NCI-H1930 (cell line): ENCODE data around the gene KLHL21.
"Not testable (repeated sequence)": the region's sequence is repeated elsewhere in the genome, so short reads cannot be mapped to it uniquely, and the experiment has no call there.

ENCODE experiments used
- DNase-seq, 2 experiments: peaks; one replicate each; lab custom pipeline; 2025; lab: John Stamatoyannopoulos, UW

The KLHL21 gene

DNA sequence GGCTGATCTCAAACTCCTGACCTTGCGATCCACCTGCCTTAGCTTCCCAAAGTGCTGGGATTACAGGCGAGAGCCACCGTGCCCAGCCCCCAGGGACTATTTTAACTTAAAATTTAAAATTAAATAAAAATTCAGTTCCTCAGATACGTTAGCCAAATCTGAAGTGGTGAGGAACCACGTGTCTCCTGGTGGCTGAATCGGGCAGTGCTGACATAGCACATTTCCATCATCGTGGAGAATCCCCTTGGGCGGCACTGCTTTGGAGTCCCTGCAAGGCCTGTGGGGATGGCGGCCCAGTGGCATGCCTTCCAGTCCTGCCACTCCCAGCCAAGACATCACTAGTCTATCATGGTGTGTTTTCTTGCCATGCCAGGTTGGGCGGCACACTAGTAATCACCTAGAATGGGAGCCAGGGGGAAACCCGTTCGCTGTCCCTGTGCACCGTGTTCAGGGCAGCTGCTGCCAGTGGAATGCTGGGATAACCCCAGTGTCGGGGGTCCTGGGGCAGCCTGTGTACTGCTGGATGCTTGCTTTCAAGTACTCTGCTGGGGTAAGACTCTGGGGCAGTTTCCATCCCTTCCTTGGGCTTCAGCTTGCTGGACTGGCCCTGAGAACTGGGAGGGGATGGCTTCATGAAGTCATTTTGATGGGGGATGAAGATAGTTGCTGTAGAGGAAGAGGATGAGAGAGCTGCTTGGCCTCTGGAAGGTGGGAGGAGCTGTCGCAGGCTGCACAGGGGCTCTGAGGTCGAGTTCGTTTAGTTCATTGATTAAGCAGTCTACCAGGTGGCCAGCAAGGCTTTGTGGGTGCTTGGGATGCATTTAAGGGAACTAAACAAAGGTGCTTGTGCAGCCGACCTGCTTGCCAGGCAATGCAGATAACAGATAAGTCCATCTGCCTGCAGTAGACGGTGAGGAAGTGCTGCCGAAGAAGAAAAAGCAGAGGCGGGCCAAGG, 18.3 kb downstream of the KLHL21 start:
- DNase-seq = no peak

DNA sequence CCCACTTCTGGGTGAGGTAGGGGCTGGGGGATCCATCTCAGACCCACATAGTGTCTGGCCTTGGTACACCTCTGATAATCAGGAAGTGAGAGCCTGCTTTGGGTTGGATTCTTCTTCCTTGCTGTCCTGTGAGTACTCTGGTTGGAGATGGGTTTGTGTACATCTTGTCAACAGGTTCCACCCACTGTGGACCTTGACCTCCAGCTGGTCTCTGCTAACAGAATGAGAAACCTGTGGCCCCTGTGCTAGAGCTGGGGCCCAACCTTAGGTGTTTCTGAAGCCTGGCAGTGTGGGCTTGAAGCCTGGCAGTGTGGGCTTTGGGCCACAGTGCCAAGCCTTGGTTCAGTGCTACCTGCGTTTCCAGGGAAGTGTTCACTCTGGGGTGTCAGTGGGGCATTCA, 20.3 kb downstream of the KLHL21 start:
- DNase-seq = no peak

DNA sequence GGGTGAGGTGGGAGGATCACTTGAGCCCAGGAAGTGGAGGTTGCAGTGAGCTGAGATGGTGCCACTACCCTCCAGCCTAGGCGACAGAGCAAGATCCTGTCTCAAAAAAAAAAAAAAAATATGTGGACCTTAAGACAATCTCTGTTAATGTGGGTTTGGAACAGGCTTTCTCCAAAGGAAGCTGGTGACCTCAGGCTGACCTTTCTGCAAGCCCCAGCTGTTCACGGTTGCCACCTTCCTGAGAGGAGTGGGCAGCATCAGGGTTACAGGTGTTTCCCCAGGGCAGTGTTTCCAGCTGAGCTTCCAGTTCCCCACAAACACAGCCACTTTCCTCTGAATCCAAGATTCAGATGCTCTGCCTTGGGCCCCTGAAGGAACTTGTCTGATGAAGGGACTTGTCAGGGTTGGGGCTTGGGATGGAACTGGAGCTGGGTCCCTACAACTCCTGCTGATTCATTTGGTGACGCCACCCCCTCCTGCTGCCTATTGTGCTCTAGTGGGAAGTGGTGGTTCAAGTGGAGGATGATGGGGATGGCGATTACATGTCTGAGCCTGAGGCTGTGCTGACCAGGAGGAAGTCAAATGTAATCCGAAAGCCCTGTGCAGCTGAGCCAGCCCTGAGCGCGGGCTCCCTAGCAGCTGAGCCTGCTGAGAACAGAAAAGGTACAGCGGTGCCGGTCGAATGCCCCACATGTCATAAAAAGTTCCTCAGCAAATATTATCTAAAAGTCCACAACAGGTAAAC, 20.9 kb downstream of the KLHL21 start:
- DNase-seq = no peak

DNA sequence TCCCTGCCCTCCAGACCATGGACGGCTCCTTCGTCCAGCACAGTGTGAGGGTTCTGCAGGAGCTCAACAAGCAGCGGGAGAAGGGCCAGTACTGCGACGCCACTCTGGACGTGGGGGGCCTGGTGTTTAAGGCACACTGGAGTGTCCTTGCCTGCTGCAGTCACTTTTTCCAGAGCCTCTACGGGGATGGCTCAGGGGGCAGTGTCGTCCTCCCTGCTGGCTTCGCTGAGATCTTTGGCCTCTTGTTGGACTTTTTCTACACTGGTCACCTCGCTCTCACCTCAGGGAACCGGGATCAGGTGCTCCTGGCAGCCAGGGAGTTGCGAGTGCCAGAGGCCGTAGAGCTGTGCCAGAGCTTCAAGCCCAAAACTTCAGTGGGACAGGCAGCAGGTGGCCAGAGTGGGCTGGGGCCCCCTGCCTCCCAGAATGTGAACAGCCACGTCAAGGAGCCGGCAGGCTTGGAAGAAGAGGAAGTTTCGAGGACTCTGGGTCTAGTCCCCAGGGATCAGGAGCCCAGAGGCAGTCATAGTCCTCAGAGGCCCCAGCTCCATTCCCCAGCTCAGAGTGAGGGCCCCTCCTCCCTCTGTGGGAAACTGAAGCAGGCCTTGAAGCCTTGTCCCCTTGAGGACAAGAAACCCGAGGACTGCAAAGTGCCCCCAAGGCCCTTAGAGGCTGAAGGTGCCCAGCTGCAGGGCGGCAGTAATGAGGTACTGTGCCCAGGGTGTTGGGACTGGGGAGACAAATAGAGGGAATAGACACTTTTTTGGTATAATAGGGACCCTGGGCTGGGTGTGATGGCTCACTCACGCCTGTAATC, 21.9 kb downstream of the KLHL21 start:
- no peak for DNase-seq

DNA sequence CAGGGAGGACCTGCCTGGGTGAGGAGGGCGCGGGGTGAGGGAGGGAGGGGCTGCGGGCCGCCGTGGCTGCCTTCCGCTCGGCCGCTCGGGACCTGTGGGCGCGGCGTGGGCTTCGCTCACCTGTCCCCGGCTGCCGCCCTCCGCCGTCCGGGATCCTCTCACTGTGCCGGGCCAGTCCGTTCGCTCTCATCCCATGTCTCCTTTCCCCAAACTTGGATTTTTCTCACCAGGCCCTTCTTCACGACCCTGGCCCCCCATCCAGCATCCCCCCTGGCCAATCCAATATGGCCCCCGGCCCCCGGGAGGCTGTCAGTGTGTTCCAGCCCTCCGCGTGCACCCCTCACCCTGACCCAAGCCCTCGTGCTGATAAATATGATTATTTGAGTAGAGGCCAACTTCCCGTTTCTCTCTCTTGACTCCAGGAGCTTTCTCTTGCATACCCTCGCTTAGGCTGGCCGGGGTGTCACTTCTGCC, 22.5 kb downstream of the KLHL21 start:
- no peak for DNase-seq

DNA sequence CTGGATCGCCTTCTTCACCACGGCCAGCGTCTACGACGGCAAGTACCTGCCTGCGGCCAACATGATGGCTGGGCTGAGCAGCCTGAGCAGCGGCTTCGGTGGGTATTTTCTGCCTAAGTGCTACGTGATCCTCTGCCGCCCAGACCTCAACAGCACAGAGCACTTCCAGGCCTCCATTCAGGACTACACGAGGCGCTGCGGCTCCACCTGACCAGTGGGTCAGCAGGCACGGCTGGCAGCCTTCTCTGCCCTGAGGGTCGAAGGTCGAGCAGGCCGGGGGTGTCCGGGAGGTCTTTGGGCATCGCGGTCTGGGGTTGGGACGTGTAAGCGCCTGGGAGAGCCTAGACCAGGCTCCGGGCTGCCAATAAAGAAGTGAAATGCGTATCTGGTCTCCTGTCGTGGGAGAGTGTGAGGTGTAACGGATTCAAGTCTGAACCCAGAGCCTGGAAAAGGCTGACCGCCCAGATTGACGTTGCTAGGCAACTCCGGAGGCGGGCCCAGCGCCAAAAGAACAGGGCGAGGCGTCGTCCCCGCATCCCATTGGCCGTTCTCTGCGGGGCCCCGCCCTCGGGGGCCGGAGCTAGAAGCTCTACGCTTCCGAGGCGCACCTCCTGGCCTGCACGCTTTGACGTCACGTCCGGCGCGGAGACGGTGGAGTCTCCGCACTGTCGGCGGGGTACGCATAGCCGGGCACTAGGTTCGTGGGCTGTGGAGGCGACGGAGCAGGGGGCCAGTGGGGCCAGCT, 23.1 kb downstream of the KLHL21 start, which contains the start of gene ZBTB48:
Gene ZBTB48 (plus strand): TSS at position 621 of the 745 bp plus-strand sequence. CDS start 616 bp downstream, outside the sequence.
- DNase-seq = peak; percentile 94 to 96

DNA sequence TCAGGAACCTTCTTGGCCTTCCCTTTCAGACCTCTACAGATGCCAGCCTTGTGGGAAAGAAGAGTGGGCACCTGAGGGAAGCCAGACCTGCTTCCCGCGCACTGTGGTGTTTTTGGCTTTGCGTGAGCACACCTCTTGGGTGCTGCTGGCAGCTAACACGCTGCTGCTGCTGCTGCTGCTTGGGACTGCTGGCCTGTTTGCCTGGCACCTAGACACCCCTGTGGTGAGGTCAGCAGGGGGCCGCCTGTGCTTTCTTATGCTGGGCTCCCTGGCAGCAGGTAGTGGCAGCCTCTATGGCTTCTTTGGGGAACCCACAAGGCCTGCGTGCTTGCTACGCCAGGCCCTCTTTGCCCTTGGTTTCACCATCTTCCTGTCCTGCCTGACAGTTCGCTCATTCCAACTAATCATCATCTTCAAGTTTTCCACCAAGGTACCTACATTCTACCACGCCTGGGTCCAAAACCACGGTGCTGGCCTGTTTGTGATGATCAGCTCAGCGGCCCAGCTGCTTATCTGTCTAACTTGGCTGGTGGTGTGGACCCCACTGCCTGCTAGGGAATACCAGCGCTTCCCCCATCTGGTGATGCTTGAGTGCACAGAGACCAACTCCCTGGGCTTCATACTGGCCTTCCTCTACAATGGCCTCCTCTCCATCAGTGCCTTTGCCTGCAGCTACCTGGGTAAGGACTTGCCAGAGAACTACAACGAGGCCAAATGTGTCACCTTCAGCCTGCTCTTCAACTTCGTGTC, 23.9 kb downstream of the KLHL21 start:
- DNase-seq = no peak

DNA sequence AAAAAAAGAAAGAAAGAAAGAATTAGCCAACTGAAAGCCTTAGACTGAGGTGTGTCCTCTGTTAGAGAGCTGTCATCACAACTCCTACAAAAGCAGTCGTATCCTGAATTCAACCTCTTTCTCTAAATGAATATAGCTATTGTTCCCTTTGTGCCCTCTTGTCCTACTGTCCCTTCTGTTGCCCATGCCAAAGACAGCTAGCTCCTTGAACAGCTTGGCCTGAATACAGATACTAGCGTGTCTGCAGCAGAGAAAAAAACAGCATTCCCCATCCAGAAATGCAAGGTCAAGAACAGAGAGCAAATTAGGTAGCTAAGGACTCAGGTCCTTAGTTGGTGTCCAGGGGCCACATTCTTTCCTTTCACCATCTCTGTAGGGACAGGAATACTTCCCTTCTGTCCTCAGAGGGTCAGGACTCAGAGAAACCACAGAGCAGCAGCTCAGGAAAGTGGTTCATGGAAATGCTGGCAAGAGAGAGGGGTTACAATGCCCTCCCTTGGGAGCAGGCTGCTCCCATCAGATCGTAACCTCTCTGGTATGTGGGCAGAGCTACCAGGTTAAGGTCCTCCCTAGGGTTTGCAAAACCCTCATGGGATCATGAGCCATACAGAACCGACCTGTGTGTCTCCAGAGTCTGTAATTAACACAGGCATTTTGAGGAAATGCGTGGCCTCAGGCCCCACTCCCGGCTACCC, 24.7 kb downstream of the KLHL21 start:
- no peak for DNase-seq

DNA sequence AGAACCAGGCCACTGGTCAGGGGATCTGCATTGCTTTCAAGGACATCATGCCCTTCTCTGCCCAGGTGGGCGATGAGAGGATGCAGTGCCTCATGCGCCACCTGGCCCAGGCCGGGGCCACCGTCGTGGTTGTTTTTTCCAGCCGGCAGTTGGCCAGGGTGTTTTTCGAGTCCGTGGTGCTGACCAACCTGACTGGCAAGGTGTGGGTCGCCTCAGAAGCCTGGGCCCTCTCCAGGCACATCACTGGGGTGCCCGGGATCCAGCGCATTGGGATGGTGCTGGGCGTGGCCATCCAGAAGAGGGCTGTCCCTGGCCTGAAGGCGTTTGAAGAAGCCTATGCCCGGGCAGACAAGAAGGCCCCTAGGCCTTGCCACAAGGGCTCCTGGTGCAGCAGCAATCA, 27.9 kb downstream of the KLHL21 start:
- DNase-seq = no peak

DNA sequence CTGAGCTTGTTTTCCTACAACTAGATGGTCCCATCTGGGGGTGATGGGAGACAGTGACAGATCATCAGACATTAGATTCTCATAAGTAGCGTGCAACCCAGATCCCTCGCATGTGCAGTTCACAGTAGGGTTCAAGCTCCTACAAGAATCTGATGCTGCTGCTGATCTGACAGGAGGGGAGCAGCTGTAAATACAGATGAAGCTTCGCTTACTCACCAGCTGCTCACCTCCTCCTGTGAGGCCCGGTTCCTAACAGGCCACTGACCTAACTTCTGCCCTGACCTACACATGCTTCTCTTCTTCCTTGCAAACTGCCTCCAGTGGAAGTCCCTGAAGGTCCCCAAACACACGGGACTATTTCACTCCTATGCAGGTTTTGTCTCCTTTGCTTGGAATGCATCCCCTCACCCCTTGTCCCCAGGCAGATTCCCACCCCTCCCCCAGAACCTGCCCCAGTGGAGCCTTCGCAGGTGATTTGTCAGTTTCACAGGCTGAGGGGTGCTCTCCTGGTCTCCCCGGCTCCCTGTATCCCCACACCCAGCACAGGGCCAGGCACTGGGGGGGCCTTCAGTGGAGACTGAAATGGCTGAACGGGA, 28.5 kb downstream of the KLHL21 start:
- DNase-seq = no peak

DNA sequence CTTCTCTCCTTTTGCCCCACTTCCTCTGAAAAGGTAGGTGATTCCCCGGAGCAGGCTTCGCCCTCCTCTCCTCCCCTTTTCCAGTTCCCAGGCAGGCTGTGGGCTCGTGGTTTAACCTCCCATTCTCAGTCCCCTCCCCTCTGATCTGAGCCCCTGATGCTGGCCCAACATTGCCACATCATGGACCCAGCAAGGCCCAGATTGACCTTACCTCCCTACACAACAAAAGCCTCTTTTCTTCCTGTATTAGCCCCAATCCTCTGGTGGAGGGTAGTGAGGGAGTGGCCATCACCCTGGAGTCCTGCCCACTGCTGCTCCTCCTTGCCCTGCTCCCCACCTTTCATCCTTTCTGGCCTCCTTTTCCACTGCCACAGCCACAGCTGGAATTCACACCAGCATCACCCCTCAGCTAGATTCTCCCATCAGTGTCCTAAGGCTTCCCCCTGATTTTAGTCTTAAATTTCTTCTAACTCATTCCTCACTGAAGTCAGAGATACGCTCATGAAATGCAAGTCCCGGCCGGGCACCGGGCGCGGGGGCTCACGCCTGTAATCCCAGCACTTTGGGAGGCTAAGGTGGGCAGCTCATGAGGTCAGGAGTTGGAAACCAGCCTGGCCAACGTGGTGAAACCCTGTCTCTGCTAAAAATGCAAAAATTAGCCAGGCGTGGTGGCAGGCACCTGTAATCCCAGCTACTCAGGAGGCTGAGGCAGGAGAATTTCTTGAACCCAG, 29.9 kb downstream of the KLHL21 start:
- no peak for DNase-seq

DNA sequence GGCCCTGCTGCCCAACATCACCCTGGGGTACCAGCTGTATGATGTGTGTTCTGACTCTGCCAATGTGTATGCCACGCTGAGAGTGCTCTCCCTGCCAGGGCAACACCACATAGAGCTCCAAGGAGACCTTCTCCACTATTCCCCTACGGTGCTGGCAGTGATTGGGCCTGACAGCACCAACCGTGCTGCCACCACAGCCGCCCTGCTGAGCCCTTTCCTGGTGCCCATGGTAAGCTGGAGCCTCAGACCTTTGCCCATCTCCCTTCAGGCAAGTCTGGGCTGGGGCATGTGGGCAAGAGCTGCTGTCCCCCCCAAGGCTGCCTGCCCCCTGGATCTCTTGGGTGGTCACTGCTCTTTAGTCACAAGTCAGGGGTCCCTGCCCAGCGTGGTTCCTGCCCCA, 31.7 kb downstream of the KLHL21 start:
- no peak for DNase-seq

DNA sequence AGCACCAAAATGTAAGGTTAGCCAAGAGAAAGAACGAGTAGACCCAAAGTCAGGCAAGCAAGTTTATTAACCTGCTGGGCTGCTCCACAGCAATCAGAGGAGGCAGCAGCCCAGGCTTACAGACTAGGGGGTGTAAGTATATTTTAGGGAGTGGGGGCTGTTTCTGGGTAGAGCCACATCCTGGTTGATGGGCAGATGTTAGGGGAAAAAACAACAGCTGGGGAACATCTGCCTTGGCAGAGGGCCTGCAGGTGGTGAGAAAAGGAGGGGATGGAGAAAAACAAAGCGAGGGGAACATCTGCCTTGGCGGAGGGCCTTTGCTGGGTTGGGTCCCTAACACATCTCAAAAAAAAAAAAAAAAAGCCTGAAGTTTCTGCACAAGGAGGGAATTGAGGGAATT, 32.6 kb downstream of the KLHL21 start:
- no peak for DNase-seq

DNA sequence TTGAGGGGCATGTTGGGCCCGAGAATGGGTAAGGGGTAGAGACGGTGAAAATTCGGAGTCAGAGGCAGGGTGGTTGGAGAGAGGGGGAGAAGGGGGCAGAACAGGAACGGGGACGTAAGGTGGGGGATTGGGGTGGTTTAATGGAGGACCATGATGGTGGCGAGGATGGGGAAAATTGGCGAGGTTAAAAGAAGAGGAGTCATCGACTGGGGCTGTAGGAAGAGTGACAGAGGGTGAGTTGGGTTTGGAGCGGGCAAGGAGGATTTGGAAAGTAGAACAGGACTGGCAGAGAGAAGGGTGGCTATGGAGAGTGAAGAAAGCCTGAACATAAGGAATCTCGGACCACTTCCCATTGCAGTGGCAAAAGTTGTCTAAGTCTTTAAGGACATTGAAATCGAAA, 33.6 kb downstream of the KLHL21 start:
- DNase-seq = no peak

DNA sequence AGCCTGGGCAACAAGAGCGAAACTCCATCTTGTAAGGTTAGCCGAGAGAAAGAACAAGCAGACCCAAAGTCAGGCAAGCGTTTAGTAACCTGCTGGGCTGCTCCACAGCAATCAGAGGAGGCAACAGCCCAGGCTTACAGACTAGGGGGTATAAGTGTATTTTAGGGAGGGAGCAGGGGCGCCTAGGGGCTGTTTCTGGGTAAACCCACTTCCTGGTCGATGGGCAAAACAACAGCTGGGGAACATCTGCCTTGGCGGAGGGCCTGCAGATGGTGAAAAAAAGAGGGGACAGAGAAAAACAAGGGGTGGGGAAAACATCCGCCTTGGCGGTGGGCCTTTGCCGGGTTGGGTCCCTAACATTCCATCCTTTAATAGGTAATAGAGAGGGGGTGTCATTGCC, 42.4 kb downstream of the KLHL21 start:
- no peak for DNase-seq

DNA sequence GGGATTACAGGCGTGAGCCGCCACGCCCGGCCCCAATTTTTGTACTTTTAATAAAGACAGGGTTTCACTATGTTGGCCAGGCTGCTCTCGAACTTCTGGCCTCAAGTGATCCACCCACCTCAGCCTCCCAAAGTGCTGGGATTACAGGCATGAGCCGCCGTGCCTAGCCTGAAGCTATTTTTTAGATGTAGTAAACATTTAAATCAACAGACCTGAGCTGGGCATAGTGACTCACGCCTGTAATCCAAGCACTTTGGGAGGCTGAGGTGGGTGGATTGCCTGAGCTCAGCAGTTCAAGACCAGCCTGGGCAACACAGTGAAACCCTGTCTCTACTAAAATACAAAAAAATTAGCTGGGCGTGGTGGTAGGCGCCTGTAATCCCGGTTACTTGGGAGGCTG, 43.5 kb downstream of the KLHL21 start:
- not testable (repeated sequence) for DNase-seq

DNA sequence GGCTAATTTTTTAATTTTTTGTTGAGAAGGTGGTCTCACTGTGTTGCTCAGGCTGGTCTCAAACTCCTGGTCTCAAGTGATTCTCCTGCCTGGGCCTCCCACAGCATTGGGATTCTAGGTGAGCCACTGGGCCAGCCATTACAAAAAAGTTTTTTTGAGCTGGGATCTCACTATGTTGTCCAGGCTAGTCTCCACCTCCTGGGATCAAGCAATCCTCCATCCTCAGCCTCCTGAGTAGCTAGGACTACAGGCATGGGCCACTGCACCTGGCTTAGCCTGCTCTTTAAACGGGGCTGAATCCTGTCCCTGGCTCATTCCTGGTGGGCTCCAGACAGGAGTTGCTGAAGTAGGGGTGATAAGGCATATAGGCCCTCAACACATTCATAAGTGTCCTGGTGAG, 45.1 kb downstream of the KLHL21 start:
- no peak for DNase-seq

DNA sequence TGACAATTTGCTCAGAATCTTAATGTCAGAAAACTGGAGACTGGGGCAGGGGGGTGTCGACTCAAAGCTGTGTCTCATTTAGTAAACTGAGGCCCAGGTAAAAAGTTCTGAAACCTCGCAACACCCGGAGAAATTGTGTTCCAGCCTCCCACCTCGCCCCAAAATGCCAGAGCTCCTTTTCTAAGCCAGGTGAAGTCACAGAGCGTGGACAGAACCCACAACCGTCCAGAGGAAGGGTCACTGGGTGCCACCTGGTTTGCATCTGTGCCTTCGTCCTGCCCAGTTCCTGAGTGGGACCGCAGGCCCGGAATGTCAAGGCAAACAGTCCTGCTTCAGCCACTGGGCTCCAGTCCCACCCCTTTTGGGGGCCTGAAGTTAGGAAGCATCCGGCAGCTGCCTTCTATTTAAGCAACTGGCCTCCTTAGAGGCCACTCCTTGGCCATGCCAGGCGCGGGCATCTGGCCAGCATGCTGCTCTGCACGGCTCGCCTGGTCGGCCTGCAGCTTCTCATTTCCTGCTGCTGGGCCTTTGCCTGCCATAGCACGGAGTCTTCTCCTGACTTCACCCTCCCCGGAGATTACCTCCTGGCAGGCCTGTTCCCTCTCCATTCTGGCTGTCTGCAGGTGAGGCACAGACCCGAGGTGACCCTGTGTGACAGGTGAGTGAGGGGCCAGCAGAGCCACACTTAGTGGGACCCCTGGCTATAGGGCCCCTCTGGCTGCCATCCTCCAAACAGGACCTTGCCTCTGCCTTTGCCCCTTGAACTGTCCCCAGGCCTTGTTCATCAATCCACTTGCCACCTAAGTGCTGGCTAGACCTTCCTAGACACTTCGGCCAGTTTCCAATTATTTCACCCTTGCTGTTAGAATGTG, 47.5 kb downstream of the KLHL21 start, which contains the start of gene TAS1R1:
Gene TAS1R1 (plus strand): TSS at position 401 of the 872 bp plus-strand sequence. CDS start 67 bp downstream, at position 468.
- DNase-seq = no peak
